KBM-7 (cell line): ENCODE measurements around the gene GPR55.
"Not testable (repeated sequence)": the region's sequence is repeated elsewhere in the genome, so short reads cannot be mapped to it uniquely, and the experiment has no call there.

Experiments
- DNase-seq: peaks from one replicate; pipeline ENCODE4 v3.0.0-alpha.2; 2015
- in situ Hi-C: fragments of 300-500 bp; cut with MboI; formaldehyde crosslinking; loops from 2 replicates; pipeline ENCODE4 v1.14.3; 2020; ENCODE audit warnings: low sequenced_read_pairs, low pct_unique_long_range_greater_than_20kb, mixed read lengths

Gene GPR55

GRCh38 chr2:230924470-230925341, at the start of gene GPR55:
Gene GPR55, minus strand, starts transcription at chr2:230925242. Its CDS starts 14,280 bp downstream, at chr2:230910962.
- in situ Hi-C loops, result no loop called here

GRCh38 chr2:230974096-230974913, 49.3 kb upstream of the GPR55 start:
- no peak for DNase-seq
- in situ Hi-C loops, result no loop called here

More at GRCh38 chr2:230924470-230925341, at the start of gene GPR55:
- peak; percentile 60 for DNase-seq

DNA sequence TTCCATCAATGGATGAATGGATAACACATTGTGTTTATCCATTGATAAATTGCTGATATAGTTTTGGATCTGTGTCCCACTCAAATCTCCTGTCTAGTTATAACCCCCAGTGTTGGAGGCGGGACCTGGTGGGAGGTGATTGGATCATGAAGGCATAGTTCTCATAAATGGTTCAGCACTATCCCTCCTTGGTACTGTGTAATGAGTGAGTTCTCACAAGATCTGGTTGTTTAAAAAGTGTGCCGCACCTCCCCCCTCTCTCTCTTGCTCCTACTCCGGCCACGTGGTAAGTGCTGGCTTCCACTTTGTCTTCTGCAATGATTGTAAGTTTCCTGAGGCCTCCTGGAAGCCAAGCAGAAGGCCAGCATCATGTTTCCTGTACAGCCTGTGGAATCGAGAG, 47.0 kb upstream of the GPR55 start:
- in situ Hi-C loops, result no loop called here
- no peak for DNase-seq

DNA sequence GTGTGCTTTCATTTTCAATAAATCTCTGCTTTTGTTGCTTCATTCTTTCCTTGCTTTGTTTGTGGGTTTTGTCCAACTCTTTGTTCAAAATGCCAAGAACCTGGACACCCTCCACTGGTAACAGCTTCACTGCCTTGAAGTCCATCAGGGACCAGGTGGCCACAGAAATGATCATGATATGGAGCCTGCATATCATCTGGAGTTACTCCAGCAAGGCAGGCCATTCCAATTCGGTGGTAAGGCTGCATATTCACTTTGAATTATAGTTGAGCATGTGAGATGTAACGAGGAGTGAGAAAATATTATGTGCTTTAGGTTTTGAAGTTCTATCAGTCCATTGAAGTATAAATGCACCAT, 44.6 kb upstream of the GPR55 start:
- in situ Hi-C loops, result no loop called here
- DNase-seq, result no peak

DNA sequence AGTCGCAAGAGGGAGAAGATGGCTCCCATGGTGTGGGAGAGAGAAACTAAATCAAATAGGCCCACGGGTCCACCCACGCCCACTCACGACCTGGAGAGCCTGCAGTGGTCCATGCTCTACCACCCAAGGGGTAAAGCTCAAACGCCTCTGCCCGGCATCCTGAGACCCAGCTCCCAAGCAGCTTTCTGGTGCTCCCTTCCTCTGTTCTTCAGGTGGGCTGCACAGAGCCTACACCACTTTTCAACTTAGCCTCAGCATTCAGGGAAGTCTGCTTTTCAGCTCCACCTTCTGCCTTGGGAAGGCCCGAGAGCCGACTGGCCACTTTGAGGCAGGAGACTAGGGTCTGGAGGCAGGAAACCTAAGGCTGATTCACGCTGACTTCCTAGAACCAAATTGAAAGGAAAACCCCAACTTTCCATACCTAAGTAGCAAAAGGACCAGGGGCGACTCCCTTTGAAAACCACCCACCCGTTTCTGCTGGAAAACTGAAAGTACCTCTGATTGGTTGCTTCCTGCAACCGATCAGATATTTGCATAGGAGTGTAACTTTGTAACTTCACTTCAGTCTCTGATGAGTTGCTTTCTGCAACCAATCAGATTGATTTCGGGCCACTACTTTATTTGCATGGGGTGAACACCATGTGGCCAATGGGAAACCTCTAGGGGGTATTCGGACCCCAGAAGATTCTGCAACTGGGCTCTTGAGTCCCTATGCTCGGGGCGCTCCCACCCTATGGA, 44.0 kb upstream of the GPR55 start:
- DNase-seq, result no peak
- in situ Hi-C loops, result no loop called here

- DNase-seq, in situ Hi-C loops: not testable (repeated sequence)
These were observed 43.3 kb upstream of the GPR55 start for GRCh38 chr2:230968314-230968713.

DNA sequence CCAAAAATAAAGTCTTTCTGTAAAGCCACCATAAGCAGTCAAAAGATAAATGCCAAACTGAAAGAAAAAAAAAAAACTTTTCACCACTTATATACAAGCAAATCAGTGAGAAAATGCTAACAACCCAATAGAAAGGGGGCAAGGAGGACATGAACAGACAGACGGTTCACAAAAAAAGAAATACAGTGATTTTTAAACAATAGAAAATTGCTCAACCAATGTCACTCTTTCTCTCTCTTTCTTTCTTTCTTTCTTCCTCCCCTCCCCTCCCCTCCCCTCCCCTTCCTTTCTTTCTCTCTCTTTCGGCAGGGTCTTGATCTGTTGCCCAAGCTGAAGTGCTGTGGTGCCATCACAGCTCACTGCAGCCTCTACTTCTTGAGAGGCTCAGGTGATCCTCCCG, 42.1 kb upstream of the GPR55 start:
- DNase-seq, result no peak
- in situ Hi-C loops, result no loop called here

GRCh38 chr2:230964136-230964730, 39.2 kb upstream of the GPR55 start:
- in situ Hi-C loops, result no loop called here
- no peak for DNase-seq

- DNase-seq, result no peak
- in situ Hi-C loops, result no loop called here
These were observed 36.0 kb upstream of the GPR55 start for GRCh38 chr2:230961091-230961491.

DNA sequence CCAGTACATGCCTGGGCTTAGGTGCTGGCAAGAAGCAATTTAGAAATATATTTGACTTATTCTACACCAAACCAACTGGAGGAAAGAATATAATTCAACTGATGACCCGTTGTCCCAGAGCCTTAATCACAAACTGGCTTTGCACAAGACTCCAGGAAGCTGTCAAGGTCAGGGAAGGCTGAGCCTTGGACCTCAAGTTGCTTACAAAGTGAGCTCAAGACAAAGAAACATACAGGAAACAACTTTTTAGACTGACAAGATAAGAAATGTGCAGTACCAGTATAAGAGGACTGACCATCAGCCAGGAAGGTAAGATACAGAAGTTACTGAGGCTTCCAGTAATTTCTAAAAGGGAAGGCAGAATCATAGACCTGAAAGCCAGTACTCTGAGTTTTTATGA, 35.0 kb upstream of the GPR55 start:
- in situ Hi-C loops, result no loop called here
- DNase-seq, result no peak

- DNase-seq, result no peak
- in situ Hi-C loops, result no loop called here
These were observed 34.0 kb upstream of the GPR55 start for GRCh38 chr2:230958820-230959756.

GRCh38 chr2:230957756-230958391, 32.8 kb upstream of the GPR55 start:
- in situ Hi-C loops, result no loop called here

GRCh38 chr2:230956827-230957755, 32.0 kb upstream of the GPR55 start:
- in situ Hi-C loops, result no loop called here
- no peak for DNase-seq

More at GRCh38 chr2:230957756-230958391, 32.8 kb upstream of the GPR55 start:
- no peak for DNase-seq

DNA sequence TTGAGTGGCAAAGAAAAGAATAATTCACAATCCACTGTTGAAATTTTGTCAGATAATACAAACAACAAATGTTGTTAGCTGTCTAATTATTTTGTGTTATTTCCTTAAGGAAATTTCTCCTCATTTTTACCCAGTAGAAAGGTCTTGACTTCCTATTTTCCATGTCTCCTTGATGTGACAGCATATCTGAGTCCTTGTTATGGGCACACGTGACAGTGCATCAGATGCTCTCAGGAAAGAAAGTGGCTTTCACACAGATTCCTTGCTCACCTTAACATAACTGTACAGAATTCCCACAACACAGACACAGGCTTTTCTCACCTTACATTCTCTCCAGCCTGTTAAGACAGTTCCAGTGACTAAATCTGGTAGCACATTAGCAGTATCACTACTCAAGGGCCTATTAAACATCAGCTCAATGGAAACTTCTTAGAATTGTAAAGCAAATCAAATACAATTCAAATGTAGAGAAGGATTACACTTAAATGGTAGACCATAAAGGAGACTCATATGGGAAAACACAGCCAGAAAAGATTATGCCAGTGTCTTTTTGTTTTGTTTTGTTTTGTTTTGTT, 30.2 kb upstream of the GPR55 start:
- in situ Hi-C loops, result no loop called here
- DNase-seq, result no peak

DNA sequence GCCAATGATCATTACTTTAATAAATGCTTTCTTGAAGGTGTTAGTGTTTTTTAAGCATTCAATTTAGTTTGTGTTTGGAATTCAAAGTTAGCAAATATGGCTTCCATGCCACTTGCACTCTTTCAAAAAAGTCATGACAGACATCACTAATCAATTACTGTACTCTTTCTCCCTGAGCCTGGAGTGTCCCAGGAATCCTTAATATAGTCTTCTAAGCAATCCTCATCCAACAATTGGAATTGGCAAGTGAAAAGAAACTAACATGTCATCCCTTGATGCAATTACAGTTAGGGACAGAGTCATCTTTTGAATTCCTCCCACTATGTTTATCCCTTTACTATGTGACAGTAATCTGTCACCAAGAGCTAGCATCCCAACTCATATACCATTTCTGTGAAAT, 29.7 kb upstream of the GPR55 start:
- DNase-seq, result no peak
- in situ Hi-C loops, result no loop called here

DNA sequence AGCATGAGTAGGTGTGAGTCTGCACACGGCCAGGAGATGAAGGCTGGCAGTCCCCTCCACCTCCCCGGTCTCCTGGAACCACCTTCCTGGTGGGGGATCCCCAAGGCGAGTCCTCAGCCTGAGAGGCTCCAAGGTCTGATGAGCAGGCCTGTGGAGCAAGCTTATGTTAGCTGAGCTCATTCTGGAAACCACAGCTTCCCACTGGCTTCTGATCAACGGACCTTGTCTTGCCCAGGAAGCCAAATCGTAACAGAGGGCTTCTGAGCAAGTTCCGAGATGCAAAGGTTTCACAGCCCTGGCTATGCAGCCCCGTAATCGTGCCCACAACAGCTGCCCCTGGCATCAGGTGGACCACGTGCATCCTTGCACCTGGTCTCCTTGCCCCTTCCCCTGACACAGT, 28.8 kb upstream of the GPR55 start:
- in situ Hi-C loops, result no loop called here
- DNase-seq, result no peak
